Neuronal stem cell (in vitro differentiated cells): ENCODE data around the gene LDB3.

Experiments used
- DNase-seq: peaks from one replicate; pipeline ENCODE4 v3.0.0-alpha.2; 2013; ENCODE audit warnings: low spot score
- H2AFZ ChIP-seq: one replicate; pipeline ENCODE4 v1.6.1; 2013; ENCODE audit warnings: mild to moderate bottlenecking, low read length, inconsistent platforms
- H2AK5ac ChIP-seq: 2 replicates; pipeline ENCODE4 v1.6.1; 2013; ENCODE audit warnings: low read depth, mild to moderate bottlenecking, inconsistent platforms, low read length, moderate library complexity, mixed read lengths
- H2BK120ac ChIP-seq: 2 replicates; pipeline ENCODE4 v1.6.1; 2013; ENCODE audit warnings: low read depth, mild to moderate bottlenecking, inconsistent platforms, low read length, moderate library complexity, mixed read lengths
- H2BK12ac ChIP-seq: one replicate; pipeline ENCODE4 v1.6.1; 2013; ENCODE audit warnings: low read length, inconsistent platforms
- H2BK15ac ChIP-seq: 2 replicates; pipeline ENCODE4 v1.6.1; 2013; ENCODE audit warnings: mild to moderate bottlenecking, low read length, inconsistent platforms, mixed read lengths
- H2BK5ac ChIP-seq: one replicate; pipeline ENCODE4 v1.6.1; 2013; ENCODE audit warnings: inconsistent platforms, mild to moderate bottlenecking, low read length, moderate library complexity
- H3K14ac ChIP-seq: one replicate; pipeline ENCODE4 v1.6.1; 2013; ENCODE audit warnings: low read length, inconsistent platforms
- H3K18ac ChIP-seq: 2 replicates; pipeline ENCODE4 v1.6.1; 2013; ENCODE audit warnings: low read length, inconsistent platforms
- H3K23ac ChIP-seq: 2 replicates; pipeline ENCODE4 v1.6.1; 2013; ENCODE audit warnings: low read depth, mild to moderate bottlenecking, mixed read lengths, low read length, inconsistent platforms; ENCODE audit not compliant: poor library complexity
- H3K27ac ChIP-seq: replicated peaks from 3 replicates; pipeline ENCODE4 v1.5.1; 2013; ENCODE audit warnings: low read length, inconsistent platforms
- H3K27me3 ChIP-seq, 3 experiments: 2 replicates each; pipeline ENCODE4 v1.6.1; 2013; ENCODE audit warnings: low read length in 3 of 3, mild to moderate bottlenecking in 2 of 3, inconsistent platforms in 1 of 3, low read depth in 1 of 3, mixed read lengths in 1 of 3, moderate library complexity in 1 of 3; ENCODE audit not compliant: control insufficient read depth in 3 of 3, insufficient read depth in 3 of 3
- H3K36me3 ChIP-seq, 2 donors: replicated peaks in 1 of 2; 2 replicates each; pipeline ENCODE4 v1.6.1; 2013; ENCODE audit warnings: low read length in 2 of 2; ENCODE audit not compliant: control insufficient read depth in 2 of 2, insufficient read depth in 2 of 2
- H3K4ac ChIP-seq: 2 replicates; pipeline ENCODE4 v1.6.1; 2013; ENCODE audit warnings: inconsistent platforms, mild to moderate bottlenecking, low read length, moderate library complexity
- H3K4me1 ChIP-seq, 2 donors: 1 replicate in 1 of 2; 2 replicates in 1 of 2; pipeline ENCODE4 v1.6.1; 2013; ENCODE audit warnings: low read length in 2 of 2, low read depth in 1 of 2; ENCODE audit not compliant: control insufficient read depth in 2 of 2, insufficient read depth in 1 of 2
- H3K4me2 ChIP-seq: one replicate; pipeline ENCODE4 v1.6.1; 2013; ENCODE audit warnings: mild to moderate bottlenecking, low read length, inconsistent platforms; ENCODE audit not compliant: insufficient read depth, poor library complexity, severe bottlenecking
- H3K4me3 ChIP-seq, 2 donors: 2 replicates each; pipeline ENCODE4 v1.5.1; 2013; ENCODE audit warnings: low read length in 2 of 2, mild to moderate bottlenecking in 2 of 2, inconsistent platforms in 1 of 2, moderate library complexity in 1 of 2
- H3K79me1 ChIP-seq: one replicate; pipeline ENCODE4 v1.6.1; 2013; ENCODE audit warnings: low read depth, mild to moderate bottlenecking, inconsistent platforms, low read length, moderate library complexity
- H3K9ac ChIP-seq: one replicate; pipeline ENCODE4 v1.6.1; 2013; ENCODE audit warnings: mild to moderate bottlenecking, low read depth, low read length, inconsistent platforms; ENCODE audit not compliant: poor library complexity
- H3K9me3 ChIP-seq, 2 donors: replicated peaks in 1 of 2; 2 replicates each; pipeline versions ENCODE3 to v1.6.1; 2013; ENCODE audit warnings: low read length in 2 of 2, mild to moderate bottlenecking in 2 of 2, inconsistent platforms in 1 of 2, low read depth in 1 of 2, mixed read lengths in 1 of 2, moderate library complexity in 1 of 2; ENCODE audit not compliant: control insufficient read depth in 2 of 2, insufficient read depth in 1 of 2
- H4K8ac ChIP-seq: one replicate; pipeline ENCODE4 v1.6.1; 2013; ENCODE audit warnings: low read depth, mild to moderate bottlenecking, inconsistent platforms, low read length, moderate library complexity
- H4K91ac ChIP-seq: one replicate; pipeline ENCODE4 v1.6.1; 2013; ENCODE audit warnings: low read length, low read depth, mild to moderate bottlenecking, inconsistent platforms; ENCODE audit not compliant: poor library complexity
- WGBS, 2 donors: extraction: QIAGEN DNeasy Blood & Tissue Kit; methylation state at CpG; one replicate each; pipeline ENCODE4 v1.1.7; 2013; ENCODE audit warnings: missing lambda C conversion rate in 2 of 2, mixed read lengths in 1 of 2; ENCODE audit not compliant: insufficient read length in 2 of 2, insufficient replicate concordance in 1 of 2; ENCODE audit errors: extremely low coverage in 2 of 2; 5-methylcytosine and 5-hydroxymethylcytosine counted together

The LDB3 gene

GRCh38 chr10:86708068-86708782 is 39.9 kb downstream of the LDB3 start:
- no peak for DNase-seq
- WGBS, 2 donors = no CpG with 5 or more reads among the region's 8 CpGs

GRCh38 chr10:86708783-86709380 is 40.6 kb downstream of the LDB3 start:
- Histone ChIP-seq H4K91ac (no peak overlapping the region), H2BK15ac (no peak overlapping the region)

More at GRCh38 chr10:86708068-86708782, 39.9 kb downstream of the LDB3 start:
- Histone ChIP-seq H3K27me3 (no peaks in the 10 kb centered on the region), H4K8ac (no peak overlapping the region), H2BK15ac (no peak overlapping the region), H2BK120ac (peak overlapping the region; percentile 66), H3K27ac (no peak overlapping the region), H3K9ac (peak overlapping the region; percentile 9), H3K23ac (peak overlapping the region; percentile 29), H3K9me3 (no peaks in the 10 kb centered on the region), H2AK5ac (peak overlapping the region; percentile 90), H2BK12ac (no peak overlapping the region), H3K4me3 (no peak overlapping the region), H3K18ac (peak overlapping the region; percentile 82), H3K36me3 (no peaks in the 10 kb centered on the region), H2AFZ (peak overlapping the region; percentile 21), H3K4me2 (no peak overlapping the region), H3K79me1 (no peaks in the 10 kb centered on the region), H4K91ac (no peak overlapping the region), H3K4me1 (peaks cover 7 to 21% of the 10 kb centered on the region in 2 donors), H3K4ac (no peak overlapping the region), H2BK5ac (no peak overlapping the region), H3K14ac (no peak overlapping the region)

GRCh38 chr10:86709396-86710185 is 41.3 kb downstream of the LDB3 start:
- Histone ChIP-seq H3K27ac (no peak overlapping the region), H2BK12ac (no peak overlapping the region), H3K9ac (peak overlapping the region; percentile 27), H3K4me3 (no peak overlapping the region), H3K23ac (no peak overlapping the region), H2BK120ac (no peak overlapping the region), H3K9me3 (no peaks in the 10 kb centered on the region), H3K14ac (no peak overlapping the region), H3K4me1 (peaks cover 7 to 21% of the 10 kb centered on the region in 2 donors), H3K36me3 (no peaks in the 10 kb centered on the region), H2AFZ (no peak overlapping the region), H2BK5ac (no peak overlapping the region), H3K18ac (no peak overlapping the region), H3K4me2 (no peak overlapping the region), H2AK5ac (peak overlapping the region; percentile 24), H3K4ac (no peak overlapping the region), H2BK15ac (peak overlapping the region; percentile 5), H4K91ac (no peak overlapping the region), H3K27me3 (peaks cover 0 to 3% (median 0%) of the 10 kb centered on the region in 3 experiments), H3K79me1 (no peaks in the 10 kb centered on the region), H4K8ac (no peak overlapping the region)
- DNase-seq = no peak
- WGBS, 2 donors = no CpG with 5 or more reads among the region's 16 CpGs

More at GRCh38 chr10:86708783-86709380, 40.6 kb downstream of the LDB3 start:
- peak overlapping the region; percentile 66 for H2BK120ac ChIP-seq
- no peak overlapping the region for H2BK12ac ChIP-seq
- no peak overlapping the region for H3K4me2 ChIP-seq
- H3K27ac ChIP-seq = no peak overlapping the region
- H2BK5ac ChIP-seq = no peak overlapping the region
- peak overlapping the region; percentile 27 for H3K9ac ChIP-seq
- H3K14ac ChIP-seq = no peak overlapping the region
- peaks cover 0 to 3% (median 0%) of the 10 kb centered on the region in 3 experiments for H3K27me3 ChIP-seq
- no peak overlapping the region for H3K4ac ChIP-seq
- H3K4me1 ChIP-seq = peaks cover 7 to 21% of the 10 kb centered on the region in 2 donors
- H2AK5ac ChIP-seq = peak overlapping the region; percentile 34
- H3K79me1 ChIP-seq = no peaks in the 10 kb centered on the region
- no peaks in the 10 kb centered on the region for H3K9me3 ChIP-seq
- no peaks in the 10 kb centered on the region for H3K36me3 ChIP-seq
- H4K8ac ChIP-seq = no peak overlapping the region
- no peak overlapping the region for H3K23ac ChIP-seq
- no peak overlapping the region for H3K18ac ChIP-seq
- H3K4me3 ChIP-seq = no peak overlapping the region
- no peak overlapping the region for H2AFZ ChIP-seq
- no peak for DNase-seq
- no CpG with 5 or more reads among the region's 5 CpGs for WGBS, 2 donors
